Stimulated activated CD8-positive, alpha-beta memory T cell treated with anti-CD3 and anti-CD28 coated beads, Interleukin-7, amount 100 ng/mL, for 1 hour (primary cell): ENCODE measurements around the gene TEDC1.

ENCODE experiments used
- DNase-seq, 2 donors: peaks; one replicate each; pipeline ENCODE4 v3.0.0-alpha.2; 2020; ENCODE audit warnings: low read depth in 2 of 2

The TEDC1 gene

GRCh38 chr14:105496831-105497591, 6.0 kb downstream of the TEDC1 start:
- no peak for DNase-seq

- no peak for DNase-seq
These were observed 6.8 kb downstream of the TEDC1 start for GRCh38 chr14:105497671-105498429.

GRCh38 chr14:105498430-105499255, 7.6 kb downstream of the TEDC1 start:
- DNase-seq = no peak

- no peak for DNase-seq
These were observed 8.4 kb downstream of the TEDC1 start for GRCh38 chr14:105499256-105500035.

- DNase-seq = no peak
These were observed 9.1 kb downstream of the TEDC1 start for GRCh38 chr14:105500036-105500725.

GRCh38 chr14:105500726-105501101, 9.7 kb downstream of the TEDC1 start:
- no peak for DNase-seq

- no peak for DNase-seq
These were observed 10.7 kb downstream of the TEDC1 start for GRCh38 chr14:105501504-105502291.

GRCh38 chr14:105502446-105503295, 11.6 kb downstream of the TEDC1 start:
- no peak for DNase-seq

GRCh38 chr14:105503296-105503640, 12.2 kb downstream of the TEDC1 start:
- no peak for DNase-seq

GRCh38 chr14:105503935-105504692, 13.1 kb downstream of the TEDC1 start:
- DNase-seq = no peak

- no peak for DNase-seq
These were observed 14.1 kb downstream of the TEDC1 start for GRCh38 chr14:105505101-105505500.

- no peak for DNase-seq
These were observed 16.2 kb downstream of the TEDC1 start for GRCh38 chr14:105507247-105507646.

GRCh38 chr14:105508069-105508468, 17.0 kb downstream of the TEDC1 start:
- no peak for DNase-seq

GRCh38 chr14:105508601-105509000, 17.6 kb downstream of the TEDC1 start:
- no peak for DNase-seq

- no peak for DNase-seq
These were observed 26.1 kb downstream of the TEDC1 start for GRCh38 chr14:105517096-105517495.

- no peak for DNase-seq
These were observed 29.1 kb downstream of the TEDC1 start for GRCh38 chr14:105519946-105520698.

GRCh38 chr14:105525326-105525725, 34.3 kb downstream of the TEDC1 start:
- no peak for DNase-seq
